HCT116 (cell line): ENCODE measurements around the gene RMI2. TPM values are rescaled to one million over a fixed set of nuclear protein-coding genes. Genes with fewer than 3 reads are reported as not detected.

Experiments used
- ATAC-seq: fragments of 200-7000 bp; cut with Tn5 transposase; 2 replicates; pipeline ENCODE4 v1.9.1; 2020; ENCODE audit warnings: mild to moderate bottlenecking, moderate library complexity
- BruUV-seq: library from RNA; stranded (reverse); fragments of 400-500 nt; replicated peaks from 2 replicates; lab custom pipeline; 2021; lab: Mats Ljungman, UMichigan
- CTCF ChIA-PET: fragments of 300-600 bp; sonication (Branson Sonifier 250); formaldehyde crosslinking; loops from one replicate; lab custom pipeline; 2021; ENCODE audit warnings: antibody characterized with exemption; lab: Charles Lee
- POLR2A ChIA-PET: fragments of 300-600, 350-600 bp; sonication (Branson Sonifier 250); formaldehyde crosslinking; loops from one replicate; lab custom pipeline; 2021; ENCODE audit warnings: antibody characterized with exemption; lab: Charles Lee
- RAD21 ChIA-PET, 2 experiments: fragments of 300-600 bp; sonication (Branson Sonifier 250); formaldehyde crosslinking; loops; one replicate each; lab custom pipeline; 2023; ENCODE audit warnings: low total read pairs in 2 of 2; ENCODE audit not compliant: uncharacterized antibody in 2 of 2, unreplicated experiment in 2 of 2, low non-redundant PET in 1 of 2; lab: Charles Lee
- DNase-seq: peaks from one replicate; pipeline ENCODE4 v3.0.0-alpha.2; 2010; ENCODE audit warnings: low read depth, low spot score
- H2AFZ ChIP-seq: fragments of 200-600 bp; shearing (Covaris generic), sonication (generic); 2 replicates; pipeline ENCODE4 v1.6.1; 2017; ENCODE audit warnings: low read depth, mixed run types, mixed read lengths, antibody characterized with exemption, low read length; ENCODE audit not compliant: poor library complexity, severe bottlenecking
- H3K27ac ChIP-seq: 2 replicates; pipeline ENCODE4 v1.5.1; 2012; ENCODE audit warnings: low read depth, low read length
- H3K27me3 ChIP-seq: fragments of 200-600 bp; sonication (generic); 2 replicates; pipeline ENCODE4 v1.6.1; 2016; ENCODE audit warnings: mixed run types, low read length, mixed read lengths; ENCODE audit not compliant: insufficient read depth
- H3K36me3 ChIP-seq, 2 experiments: fragments of 200-500 bp in 1 of 2; fragments of 200-600 bp in 1 of 2; sonication (Bioruptor generic) in 1 of 2; sonication (generic) in 1 of 2; 2 replicates each; pipeline versions ENCODE4 v1.5.1 to v1.6.1; 2014 to 2016; ENCODE audit warnings: low read length in 2 of 2, inconsistent platforms in 1 of 2, mixed read lengths in 1 of 2, mixed run types in 1 of 2; ENCODE audit not compliant: insufficient read depth in 2 of 2, control insufficient read depth in 1 of 2
- H3K4me1 ChIP-seq, 2 experiments: fragments of 200-600 bp in 1 of 2; sonication (generic) in 1 of 2; 2 replicates each; pipeline versions ENCODE4 v1.5.1 to v1.6.1; 2012 to 2017; ENCODE audit warnings: low read length in 2 of 2, inconsistent platforms in 1 of 2, mild to moderate bottlenecking in 1 of 2, mixed read lengths in 1 of 2, mixed run types in 1 of 2, moderate library complexity in 1 of 2; ENCODE audit not compliant: insufficient read depth in 2 of 2, control insufficient read depth in 1 of 2
- H3K4me2 ChIP-seq: fragments of 200-600 bp; sonication (generic); 2 replicates; pipeline ENCODE4 v1.6.1; 2017; ENCODE audit warnings: mixed run types, low read length, mixed read lengths
- H3K4me3 ChIP-seq, 2 experiments: fragments of 200-600 bp in 1 of 2; sonication (generic) in 1 of 2; replicated peaks in 1 of 2; 2 replicates each; pipeline ENCODE4 v1.5.1; 2011 to 2016; ENCODE audit warnings: low read length in 2 of 2, control low read depth in 1 of 2, low read depth in 1 of 2, mild to moderate bottlenecking in 1 of 2, mixed read lengths in 1 of 2, mixed run types in 1 of 2
- H3K79me2 ChIP-seq: fragments of 200-600 bp; sonication (generic); 2 replicates; pipeline ENCODE4 v1.6.1; 2017; ENCODE audit warnings: mild to moderate bottlenecking, mixed run types, low read length, moderate library complexity, mixed read lengths; ENCODE audit not compliant: insufficient read depth
- H3K9ac ChIP-seq: fragments of 200-600 bp; sonication (generic); 2 replicates; pipeline ENCODE4 v1.6.1; 2016; ENCODE audit warnings: low read length, mixed read lengths
- H3K9me2 ChIP-seq: fragments of 200-600 bp; sonication (generic), shearing (Covaris generic); 2 replicates; pipeline ENCODE4 v1.6.1; 2017; ENCODE audit warnings: mixed run types, mild to moderate bottlenecking, moderate library complexity; ENCODE audit not compliant: insufficient read depth
- H3K9me3 ChIP-seq, 2 experiments: fragments of 200-500 bp in 1 of 2; fragments of 200-600 bp in 1 of 2; sonication (Bioruptor generic) in 1 of 2; sonication (generic) in 1 of 2; 2 replicates each; pipeline ENCODE4 v1.6.1; 2014 to 2017; ENCODE audit warnings: low read length in 2 of 2, mixed read lengths in 2 of 2, inconsistent platforms in 1 of 2, low read depth in 1 of 2, mild to moderate bottlenecking in 1 of 2, mixed run types in 1 of 2, moderate library complexity in 1 of 2; ENCODE audit not compliant: control insufficient read depth in 1 of 2, insufficient read depth in 1 of 2
- H4K20me1 ChIP-seq: fragments of 200-600 bp; sonication (generic), shearing (Covaris generic); 2 replicates; pipeline ENCODE4 v1.6.1; 2017; ENCODE audit warnings: mixed run types, mild to moderate bottlenecking, moderate library complexity; ENCODE audit not compliant: insufficient read depth
- CBX3 ChIP-seq: IDR thresholded peaks from 2 replicates; pipeline ENCODE4 v1.6.1; 2012; ENCODE audit warnings: low read depth
- EGR1 ChIP-seq: IDR thresholded peaks from 2 replicates; pipeline ENCODE4 v1.6.1; 2012; ENCODE audit warnings: low read depth
- ELF1 ChIP-seq: IDR thresholded peaks from 2 replicates; pipeline ENCODE4 v1.6.1; 2012; ENCODE audit warnings: low read depth, borderline replicate concordance
- EZH2 ChIP-seq: fragments of 200-600 bp; sonication (generic); IDR thresholded peaks from 2 replicates; pipeline ENCODE4 v1.6.1; 2017; ENCODE audit warnings: antibody characterized with exemption, mixed run types
- EZH2phosphoT487 ChIP-seq: fragments of 200-600 bp; IDR thresholded peaks from 2 replicates; pipeline ENCODE4 v1.6.1; 2018; ENCODE audit warnings: antibody characterized with exemption, borderline replicate concordance
- FOSL1 ChIP-seq: IDR thresholded peaks from 2 replicates; pipeline ENCODE4 v1.6.1; 2012; ENCODE audit warnings: low read depth
- POLR2AphosphoS5 ChIP-seq: IDR thresholded peaks from 2 replicates; pipeline ENCODE4 v1.6.1; 2011; ENCODE audit warnings: mild to moderate bottlenecking, low read depth, low read length, moderate library complexity
- SP1 ChIP-seq: IDR thresholded peaks from 2 replicates; pipeline ENCODE4 v1.6.1; 2012; ENCODE audit warnings: low read depth
- SRF ChIP-seq: IDR thresholded peaks from 2 replicates; pipeline ENCODE4 v1.6.1; 2012; ENCODE audit warnings: low read depth
- ZNF274 ChIP-seq: fragments of 200-500 bp; sonication (Bioruptor generic); IDR thresholded peaks from 2 replicates; pipeline ENCODE4 v1.6.1; 2014; ENCODE audit warnings: mild to moderate bottlenecking, low read depth, low read length, inconsistent platforms
- intact Hi-C: fragments of 100-400 bp; cut with micrococcal nuclease; formaldehyde crosslinking; loops from 2 replicates; pipeline ENCODE4 v1.10.0; 2022
- total RNA-seq: library from RNA; stranded (reverse); gene quantifications from one replicate; pipeline ENCODE4 v1.2.1, GENCODE V29; 2021; ENCODE audit not compliant: unreplicated experiment
- TF ChIP-seq, protein P1 (sequence below): IDR thresholded peaks from 2 replicates; pipeline ENCODE4 v1.6.1; 2011; ENCODE audit warnings: mild to moderate bottlenecking, low read length, moderate library complexity; ENCODE audit not compliant: insufficient replicate concordance; ENCODE audit errors: extremely low read depth

Gene RMI2
- total RNA-seq, 1 experiment from 2014 or later: 19.9 TPM

- no peak overlapping the region for H3K9ac ChIP-seq
- no peak overlapping the region for H2AFZ ChIP-seq
- DNase-seq (no peak), ATAC-seq (no peak)
- no peaks in the 10 kb centered on the region for H3K27me3 ChIP-seq
- H3K79me2 ChIP-seq: no peaks in the 10 kb centered on the region
- H4K20me1 ChIP-seq: no peaks in the 10 kb centered on the region
- POLR2A ChIA-PET: no interaction called here
- H3K4me2 ChIP-seq: no peak overlapping the region
- no peak overlapping the region for H3K4me3 ChIP-seq
- no peaks in the 10 kb centered on the region for H3K9me3 ChIP-seq
- TF ChIP-seq SRF (no peak), EZH2phosphoT487 (no peak), FOSL1 (no peak), ZNF274 (no peak), EZH2 (no peak), POLR2AphosphoS5 (no peak), EGR1 (no peak), SP1 (no peak), ELF1 (no peak), CBX3 (no peak)
- TF ChIP-seq, protein P1, sequence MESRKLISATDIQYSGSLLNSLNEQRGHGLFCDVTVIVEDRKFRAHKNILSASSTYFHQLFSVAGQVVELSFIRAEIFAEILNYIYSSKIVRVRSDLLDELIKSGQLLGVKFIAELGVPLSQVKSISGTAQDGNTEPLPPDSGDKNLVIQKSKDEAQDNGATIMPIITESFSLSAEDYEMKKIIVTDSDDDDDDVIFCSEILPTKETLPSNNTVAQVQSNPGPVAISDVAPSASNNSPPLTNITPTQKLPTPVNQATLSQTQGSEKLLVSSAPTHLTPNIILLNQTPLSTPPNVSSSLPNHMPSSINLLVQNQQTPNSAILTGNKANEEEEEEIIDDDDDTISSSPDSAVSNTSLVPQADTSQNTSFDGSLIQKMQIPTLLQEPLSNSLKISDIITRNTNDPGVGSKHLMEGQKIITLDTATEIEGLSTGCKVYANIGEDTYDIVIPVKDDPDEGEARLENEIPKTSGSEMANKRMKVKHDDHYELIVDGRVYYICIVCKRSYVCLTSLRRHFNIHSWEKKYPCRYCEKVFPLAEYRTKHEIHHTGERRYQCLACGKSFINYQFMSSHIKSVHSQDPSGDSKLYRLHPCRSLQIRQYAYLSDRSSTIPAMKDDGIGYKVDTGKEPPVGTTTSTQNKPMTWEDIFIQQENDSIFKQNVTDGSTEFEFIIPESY: no peak
- no TSS peak for BruUV-seq
- CTCF ChIA-PET: no interaction called here
- H3K4me1 ChIP-seq: peaks cover 46 to 50% of the 10 kb centered on the region in 2 experiments
- RAD21 ChIA-PET: interaction anchor here in 1 of 2 experiments (0.6 kb wide), 1 partner anchor 19 kb away, joined by 5 read pairs; no protein-coding TSS in a partner anchor
- intact Hi-C loops: no loop called here
- no peaks in the 10 kb centered on the region for H3K9me2 ChIP-seq
- no peak overlapping the region for H3K27ac ChIP-seq
- no peaks in the 10 kb centered on the region for H3K36me3 ChIP-seq
Measured at GRCh38 chr16:11315510-11315909, 29.7 kb upstream of the RMI2 start.
